Endothelial cell of umbilical vein (primary cell): ENCODE results near the gene MYH9. TPM values are rescaled to one million over a fixed set of nuclear protein-coding genes. Genes with fewer than 3 reads are reported as not detected.

Source experiments
- BruUV-seq: library from RNA; stranded (reverse); fragments of 400-500 nt; replicated peaks from 2 replicates; lab custom pipeline; 2021; lab: Mats Ljungman, UMichigan
- CTCF ChIA-PET: fragments of 300-600, 350-600 bp; sonication (Branson Sonifier 250); formaldehyde crosslinking; loops from one replicate; lab custom pipeline; 2021; ENCODE audit warnings: antibody characterized with exemption, inconsistent platforms; lab: Charles Lee
- POLR2A ChIA-PET: fragments of 300-600, 350-600 bp; sonication (Branson Sonifier 250); formaldehyde crosslinking; loops from one replicate; lab custom pipeline; 2021; ENCODE audit warnings: antibody characterized with exemption, inconsistent platforms; lab: Charles Lee
- DNase-seq: peaks from one replicate; pipeline ENCODE4 v3.0.0-alpha.2; 2011; ENCODE audit warnings: low read depth, low spot score
- FAIRE-seq: peaks from 2 replicates; lab custom pipeline; 2011; peaks lifted over from hg19 to GRCh38; lab: Jason Lieb, UNC
- H2AFZ ChIP-seq: 2 replicates; pipeline ENCODE4 v1.6.0; 2012; ENCODE audit warnings: low read depth, low read length, control low read depth, inconsistent platforms
- H3K27ac ChIP-seq: 2 replicates; pipeline ENCODE4 v1.5.1; 2011; ENCODE audit warnings: low read depth, mild to moderate bottlenecking, control low read depth, low read length, moderate library complexity; ENCODE audit not compliant: insufficient read depth
- H3K27me3 ChIP-seq, 2 experiments: 2 replicates each; pipeline versions ENCODE4 v1.6.0 to v1.6.1; 2011; ENCODE audit warnings: low read length in 2 of 2, mixed read lengths in 1 of 2; ENCODE audit not compliant: control insufficient read depth in 2 of 2, insufficient read depth in 2 of 2
- H3K36me3 ChIP-seq, 2 experiments: 2 replicates in 1 of 2; 3 replicates in 1 of 2; pipeline ENCODE4 v1.5.1; 2011; ENCODE audit warnings: low read length in 2 of 2, mild to moderate bottlenecking in 1 of 2, moderate library complexity in 1 of 2; ENCODE audit not compliant: control insufficient read depth in 2 of 2, insufficient read depth in 2 of 2; ENCODE audit errors: extremely low read depth in 1 of 2
- H3K4me1 ChIP-seq: 3 replicates; pipeline ENCODE4 v1.5.1; 2011; ENCODE audit warnings: mild to moderate bottlenecking, low read length; ENCODE audit not compliant: control insufficient read depth, insufficient read depth; ENCODE audit errors: extremely low read depth
- H3K4me2 ChIP-seq: 2 replicates; pipeline ENCODE4 v1.6.1; 2011; ENCODE audit warnings: low read length, control low read depth, mixed read lengths; ENCODE audit not compliant: insufficient read depth
- H3K4me3 ChIP-seq, 3 experiments: fragments of 200-600 bp in 1 of 3; sonication (generic), shearing (Covaris generic) in 1 of 3; replicated peaks in 1 of 3; 2 replicates each; pipeline ENCODE4 v1.5.1; 2011 to 2016; ENCODE audit warnings: control low read depth in 3 of 3, low read length in 3 of 3, mild to moderate bottlenecking in 2 of 3, inconsistent platforms in 1 of 3, low read depth in 1 of 3, moderate library complexity in 1 of 3; ENCODE audit not compliant: insufficient read depth in 1 of 3
- H3K79me2 ChIP-seq: 2 replicates; pipeline ENCODE4 v1.6.0; 2012; ENCODE audit warnings: low read length, inconsistent platforms; ENCODE audit not compliant: control insufficient read depth, insufficient read depth
- H3K9ac ChIP-seq: replicated peaks from 2 replicates; pipeline ENCODE3; 2011; ENCODE audit warnings: low read length, control low read depth; ENCODE audit not compliant: insufficient read depth; ENCODE audit errors: extremely low read depth
- H3K9me1 ChIP-seq: replicated peaks from 3 replicates; pipeline ENCODE4 v1.6.0; 2011; ENCODE audit warnings: mild to moderate bottlenecking, low read length; ENCODE audit not compliant: control insufficient read depth, insufficient read depth; ENCODE audit errors: extremely low read depth
- H3K9me3 ChIP-seq: replicated peaks from 2 replicates; pipeline ENCODE4 v1.5.1; 2012; ENCODE audit warnings: low read length, inconsistent platforms; ENCODE audit not compliant: control insufficient read depth, insufficient read depth
- H4K20me1 ChIP-seq: replicated peaks from 2 replicates; pipeline ENCODE3; 2011; ENCODE audit warnings: mild to moderate bottlenecking, low read length; ENCODE audit not compliant: control insufficient read depth, insufficient read depth; ENCODE audit errors: extremely low read depth
- EZH2 ChIP-seq: IDR thresholded peaks from 2 replicates; pipeline ENCODE4 v1.6.1; 2012; ENCODE audit warnings: borderline replicate concordance, low read depth, mild to moderate bottlenecking, moderate library complexity, low read length, inconsistent platforms; ENCODE audit not compliant: severe bottlenecking
- FOS ChIP-seq: IDR thresholded peaks from 2 replicates; pipeline ENCODE4 v1.6.1; 2011; ENCODE audit warnings: mild to moderate bottlenecking, low read length, moderate library complexity, borderline replicate concordance; ENCODE audit not compliant: insufficient read depth
- GATA2 ChIP-seq: IDR thresholded peaks from 2 replicates; pipeline ENCODE4 v1.7.0; 2011; ENCODE audit warnings: low read depth, mild to moderate bottlenecking, moderate library complexity, mixed read lengths, low read length; ENCODE audit not compliant: insufficient read length, insufficient read depth
- JUN ChIP-seq: IDR thresholded peaks from 2 replicates; pipeline ENCODE4 v1.6.1; 2011; ENCODE audit warnings: borderline replicate concordance, low read depth; ENCODE audit not compliant: insufficient read length, insufficient read depth
- MYC ChIP-seq: IDR thresholded peaks from one replicate; pipeline ENCODE4 v1.6.1; 2011; ENCODE audit warnings: mild to moderate bottlenecking, low read depth, low read length
- POLR2A ChIP-seq: IDR thresholded peaks from 2 replicates; pipeline ENCODE4 v1.6.1; 2012; ENCODE audit warnings: low read depth, mild to moderate bottlenecking, control low read depth, low read length
- POLR2AphosphoS5 ChIP-seq: IDR thresholded peaks from 2 replicates; pipeline ENCODE4 v1.6.1; 2012; ENCODE audit warnings: low read depth, mild to moderate bottlenecking, control low read depth, low read length, moderate library complexity; ENCODE audit not compliant: insufficient read depth
- dilution Hi-C: fragments of 300-500 bp; cut with MboI; formaldehyde crosslinking; loops from one replicate; pipeline ENCODE4 v1.15.0; 2019; ENCODE audit warnings: low sequenced_read_pairs; ENCODE audit not compliant: extremely low pct_ligation_motif_present
- intact Hi-C: fragments of 100-400 bp; cut with micrococcal nuclease; formaldehyde crosslinking; loops from one replicate; pipeline ENCODE4 v1.10.0; 2022
- polyA plus RNA-seq, 4 experiments: library from polyadenylated mRNA; depleted of rRNA in 3 of 4; stranded (reverse) in 3 of 4; unstranded in 1 of 4; fragments of >200 nt; gene quantifications; 2 replicates each; pipeline versions ENCODE4 v1.2.1 to v1.2.3, GENCODE V29; 2011 to 2012; ENCODE audit warnings: missing spikeins in 1 of 4
- total RNA-seq: library from RNA; stranded (reverse); gene quantifications from 2 replicates; pipeline ENCODE4 v1.2.3, GENCODE V29; 2021
- TF ChIP-seq, protein P1 (sequence below), 2 donors: IDR thresholded peaks; 1 replicate in 1 of 2; 2 replicates in 1 of 2; pipeline ENCODE4 v1.5.1; 2011; ENCODE audit warnings: low read length in 2 of 2, mild to moderate bottlenecking in 2 of 2, moderate library complexity in 2 of 2, control low read depth in 1 of 2, inconsistent platforms in 1 of 2, low read depth in 1 of 2; ENCODE audit not compliant: insufficient read depth in 1 of 2; ENCODE audit errors: extremely low read depth in 1 of 2
- TF ChIP-seq, protein P2 (sequence below): IDR thresholded peaks from 2 replicates; pipeline ENCODE4 v1.6.1; 2011; ENCODE audit not compliant: insufficient read depth, insufficient read length

MYH9 gene
- total and polyA plus RNA-seq, 2 donors (not counting 3 experiments of a cell fraction or from before 2014, with no cell fraction given), result 188 to 1,413 TPM

DNA sequence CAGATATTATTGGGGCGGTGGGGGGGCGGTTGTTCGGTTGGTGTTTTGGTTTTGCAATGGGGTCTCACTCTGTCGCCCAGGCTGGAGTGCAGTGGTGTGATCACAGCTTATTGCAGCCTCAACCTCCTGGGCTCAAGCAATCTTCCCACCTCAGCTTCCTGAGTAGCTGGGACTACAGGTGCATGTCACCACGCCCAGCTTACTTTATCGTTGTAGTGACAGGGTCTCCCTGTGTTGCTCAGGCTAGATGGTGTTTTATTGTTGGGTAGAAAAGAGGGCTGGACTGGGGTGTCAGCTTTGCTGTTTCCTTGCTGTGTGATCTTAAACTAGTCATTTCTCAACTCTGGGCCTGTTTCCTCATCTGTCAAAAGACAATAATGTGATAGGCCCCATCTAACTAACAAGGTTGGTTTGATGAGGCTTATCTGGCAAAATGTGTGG lies 17.5 kb upstream of the MYH9 start:
- POLR2A ChIA-PET, result interaction anchor here (1.0 kb wide), 1 partner anchor 17 kb away, joined by 3 read pairs; the partner anchor contains the start of gene MYH9
- intact Hi-C loops, result no loop called here
- DNase-seq (no peak), FAIRE-seq (no peak)
- Histone ChIP-seq H3K27me3 (no peaks in the 10 kb centered on the region), H3K4me3 (no peak overlapping the region), H3K79me2 (no peaks in the 10 kb centered on the region), H3K27ac (no peak overlapping the region), H4K20me1 (no peaks in the 10 kb centered on the region), H3K4me2 (no peak overlapping the region), H3K4me1 (no peaks in the 10 kb centered on the region), H3K9me3 (no peaks in the 10 kb centered on the region), H3K9ac (no peak overlapping the region), H3K36me3 (no peaks in the 10 kb centered on the region), H2AFZ (no peak overlapping the region), H3K9me1 (no peaks in the 10 kb centered on the region)
- no TSS peak for BruUV-seq
- dilution Hi-C loops, result no loop called here
- CTCF ChIA-PET, result interaction anchor here (1.0 kb wide), 1 partner anchor 21 kb away, joined by 5 read pairs; no protein-coding TSS in a partner anchor
- TF ChIP-seq, protein P1, sequence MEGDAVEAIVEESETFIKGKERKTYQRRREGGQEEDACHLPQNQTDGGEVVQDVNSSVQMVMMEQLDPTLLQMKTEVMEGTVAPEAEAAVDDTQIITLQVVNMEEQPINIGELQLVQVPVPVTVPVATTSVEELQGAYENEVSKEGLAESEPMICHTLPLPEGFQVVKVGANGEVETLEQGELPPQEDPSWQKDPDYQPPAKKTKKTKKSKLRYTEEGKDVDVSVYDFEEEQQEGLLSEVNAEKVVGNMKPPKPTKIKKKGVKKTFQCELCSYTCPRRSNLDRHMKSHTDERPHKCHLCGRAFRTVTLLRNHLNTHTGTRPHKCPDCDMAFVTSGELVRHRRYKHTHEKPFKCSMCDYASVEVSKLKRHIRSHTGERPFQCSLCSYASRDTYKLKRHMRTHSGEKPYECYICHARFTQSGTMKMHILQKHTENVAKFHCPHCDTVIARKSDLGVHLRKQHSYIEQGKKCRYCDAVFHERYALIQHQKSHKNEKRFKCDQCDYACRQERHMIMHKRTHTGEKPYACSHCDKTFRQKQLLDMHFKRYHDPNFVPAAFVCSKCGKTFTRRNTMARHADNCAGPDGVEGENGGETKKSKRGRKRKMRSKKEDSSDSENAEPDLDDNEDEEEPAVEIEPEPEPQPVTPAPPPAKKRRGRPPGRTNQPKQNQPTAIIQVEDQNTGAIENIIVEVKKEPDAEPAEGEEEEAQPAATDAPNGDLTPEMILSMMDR (IDR thresholded peaks at IDR 0.05; ENCODE audit: extremely low read depth in 1 of 2, insufficient read depth in 1 of 2, low read depth in 1 of 2, low read length in 2 of 2), result no peak
- TF ChIP-seq JUN (no peak), MYC (no peak), GATA2 (no peak), FOS (no peak), POLR2AphosphoS5 (no peak), POLR2A (no peak), EZH2 (no peak)
- TF ChIP-seq, protein P2, sequence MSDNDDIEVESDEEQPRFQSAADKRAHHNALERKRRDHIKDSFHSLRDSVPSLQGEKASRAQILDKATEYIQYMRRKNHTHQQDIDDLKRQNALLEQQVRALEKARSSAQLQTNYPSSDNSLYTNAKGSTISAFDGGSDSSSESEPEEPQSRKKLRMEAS, result no peak
